RWPE2 (cell line): Measurements from ENCODE around the gene MRPL34.

Experiments used
- ATAC-seq: fragments of 200-7000 bp; cut with Tn5 transposase; 3 replicates; pipeline ENCODE4 v1.9.1; 2021; ENCODE audit warnings: low read depth
- DNase-seq: peaks from one replicate; pipeline ENCODE4 v3.0.0-alpha.2; 2020; ENCODE audit warnings: low spot score
- H3K27ac ChIP-seq: fragments of 450-650 bp; 2 replicates; pipeline ENCODE4 v1.5.1; 2017; ENCODE audit warnings: mild to moderate bottlenecking; ENCODE audit not compliant: poor library complexity, severe bottlenecking
- H3K27me3 ChIP-seq: fragments of 250-450 bp; sonication (Bioruptor Pico); 2 replicates; pipeline ENCODE4 v1.5.1; 2021; ENCODE audit warnings: mild to moderate bottlenecking, moderate library complexity; ENCODE audit not compliant: insufficient read depth, poor library complexity, severe bottlenecking
- H3K36me3 ChIP-seq: fragments of 250-450 bp; sonication (Bioruptor Pico); 2 replicates; pipeline ENCODE4 v1.5.1; 2020; ENCODE audit warnings: low read depth, mild to moderate bottlenecking, moderate library complexity
- H3K4me1 ChIP-seq: fragments of 250-450 bp; sonication (Bioruptor Pico); 2 replicates; pipeline ENCODE4 v1.5.1; 2021; ENCODE audit warnings: mild to moderate bottlenecking, moderate library complexity; ENCODE audit not compliant: insufficient read depth, poor library complexity, severe bottlenecking
- H3K4me3 ChIP-seq: fragments of 250-450 bp; sonication (Bioruptor Pico); 2 replicates; pipeline ENCODE4 v1.5.1; 2021; ENCODE audit warnings: mild to moderate bottlenecking, moderate library complexity; ENCODE audit not compliant: severe bottlenecking
- H3K9me3 ChIP-seq: fragments of 250-450 bp; sonication (Bioruptor Pico); 2 replicates; pipeline ENCODE4 v1.5.1; 2021; ENCODE audit warnings: mild to moderate bottlenecking, moderate library complexity; ENCODE audit not compliant: severe bottlenecking
- TF ChIP-seq, protein P1 (sequence below): fragments of 450-650 bp; IDR thresholded peaks from one replicate; pipeline ENCODE4 v1.5.1; 2017; ENCODE audit warnings: mild to moderate bottlenecking, moderate library complexity; ENCODE audit not compliant: poor library complexity, severe bottlenecking

MRPL34 gene

DNA sequence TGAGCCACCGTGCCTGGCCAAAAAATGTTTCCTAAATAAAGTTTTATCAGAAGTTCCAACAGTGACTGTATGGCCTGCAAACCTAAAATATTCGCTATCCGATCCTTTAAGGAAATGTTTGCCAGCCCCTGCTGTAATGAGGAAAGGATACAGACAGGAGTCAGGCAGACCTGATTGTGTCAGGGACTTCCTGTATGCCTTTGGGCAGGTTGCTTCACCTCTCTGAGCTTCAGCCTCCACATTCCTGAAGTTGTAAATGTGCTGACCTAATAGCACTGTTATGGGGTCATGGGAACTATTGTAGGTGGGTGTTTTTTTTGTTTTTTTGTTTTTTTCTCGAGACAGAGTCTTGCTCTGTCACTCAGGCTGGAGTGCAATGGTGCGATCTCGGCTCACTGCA, 8.7 kb upstream of the MRPL34 start:
- no peak for DNase-seq
- peak; percentile 12; the same call in 1 of the 3 replicates for ATAC-seq
- Histone ChIP-seq H3K4me1 (peaks cover 7% of the 10 kb centered on the region), H3K36me3 (peaks cover 22% of the 10 kb centered on the region), H3K27ac (peak overlapping the region; percentile 57), H3K4me3 (no peak overlapping the region), H3K9me3 (no peaks in the 10 kb centered on the region), H3K27me3 (no peaks in the 10 kb centered on the region)
- TF ChIP-seq, protein P1, sequence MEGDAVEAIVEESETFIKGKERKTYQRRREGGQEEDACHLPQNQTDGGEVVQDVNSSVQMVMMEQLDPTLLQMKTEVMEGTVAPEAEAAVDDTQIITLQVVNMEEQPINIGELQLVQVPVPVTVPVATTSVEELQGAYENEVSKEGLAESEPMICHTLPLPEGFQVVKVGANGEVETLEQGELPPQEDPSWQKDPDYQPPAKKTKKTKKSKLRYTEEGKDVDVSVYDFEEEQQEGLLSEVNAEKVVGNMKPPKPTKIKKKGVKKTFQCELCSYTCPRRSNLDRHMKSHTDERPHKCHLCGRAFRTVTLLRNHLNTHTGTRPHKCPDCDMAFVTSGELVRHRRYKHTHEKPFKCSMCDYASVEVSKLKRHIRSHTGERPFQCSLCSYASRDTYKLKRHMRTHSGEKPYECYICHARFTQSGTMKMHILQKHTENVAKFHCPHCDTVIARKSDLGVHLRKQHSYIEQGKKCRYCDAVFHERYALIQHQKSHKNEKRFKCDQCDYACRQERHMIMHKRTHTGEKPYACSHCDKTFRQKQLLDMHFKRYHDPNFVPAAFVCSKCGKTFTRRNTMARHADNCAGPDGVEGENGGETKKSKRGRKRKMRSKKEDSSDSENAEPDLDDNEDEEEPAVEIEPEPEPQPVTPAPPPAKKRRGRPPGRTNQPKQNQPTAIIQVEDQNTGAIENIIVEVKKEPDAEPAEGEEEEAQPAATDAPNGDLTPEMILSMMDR = no peak

DNA sequence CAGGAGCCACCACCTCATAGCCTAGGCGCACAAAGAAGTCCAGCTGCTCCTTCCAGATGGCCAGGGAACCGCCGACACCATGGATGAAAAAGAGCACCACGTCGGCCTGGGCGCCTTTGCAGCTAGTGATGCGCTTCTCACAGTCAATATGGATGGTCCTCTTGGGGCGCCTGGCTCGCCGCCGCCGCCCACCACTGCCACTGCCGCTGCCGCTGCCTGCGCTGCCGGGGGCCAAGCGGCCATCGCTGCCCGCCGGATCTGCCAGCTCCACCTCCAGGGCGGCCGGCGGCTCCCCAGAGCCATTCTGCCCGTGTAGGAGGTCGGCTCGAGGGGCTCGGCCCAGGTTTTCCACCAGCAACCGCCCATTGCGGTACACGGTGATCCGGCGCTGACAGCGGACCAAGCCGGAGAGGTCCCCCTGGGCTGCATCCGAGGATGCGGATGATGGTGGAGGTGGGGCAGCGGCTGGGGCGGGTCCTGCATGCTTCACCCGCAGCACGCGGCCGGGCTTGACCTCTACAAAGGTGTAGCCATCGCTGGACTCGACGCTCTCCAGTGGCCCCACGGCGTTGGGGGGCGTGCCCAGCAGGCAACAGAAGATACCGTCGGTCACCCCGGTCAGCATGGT, 4.6 kb upstream of the MRPL34 start:
- TF ChIP-seq, protein P1 = no peak
- ATAC-seq (no peak), DNase-seq (no peak)
- H3K9me3 ChIP-seq = no peaks in the 10 kb centered on the region
- H3K4me1 ChIP-seq = peaks cover 6% of the 10 kb centered on the region
- no peaks in the 10 kb centered on the region for H3K27me3 ChIP-seq
- H3K27ac ChIP-seq = no peak overlapping the region
- peaks cover 13% of the 10 kb centered on the region for H3K36me3 ChIP-seq
- H3K4me3 ChIP-seq = no peak overlapping the region

DNA sequence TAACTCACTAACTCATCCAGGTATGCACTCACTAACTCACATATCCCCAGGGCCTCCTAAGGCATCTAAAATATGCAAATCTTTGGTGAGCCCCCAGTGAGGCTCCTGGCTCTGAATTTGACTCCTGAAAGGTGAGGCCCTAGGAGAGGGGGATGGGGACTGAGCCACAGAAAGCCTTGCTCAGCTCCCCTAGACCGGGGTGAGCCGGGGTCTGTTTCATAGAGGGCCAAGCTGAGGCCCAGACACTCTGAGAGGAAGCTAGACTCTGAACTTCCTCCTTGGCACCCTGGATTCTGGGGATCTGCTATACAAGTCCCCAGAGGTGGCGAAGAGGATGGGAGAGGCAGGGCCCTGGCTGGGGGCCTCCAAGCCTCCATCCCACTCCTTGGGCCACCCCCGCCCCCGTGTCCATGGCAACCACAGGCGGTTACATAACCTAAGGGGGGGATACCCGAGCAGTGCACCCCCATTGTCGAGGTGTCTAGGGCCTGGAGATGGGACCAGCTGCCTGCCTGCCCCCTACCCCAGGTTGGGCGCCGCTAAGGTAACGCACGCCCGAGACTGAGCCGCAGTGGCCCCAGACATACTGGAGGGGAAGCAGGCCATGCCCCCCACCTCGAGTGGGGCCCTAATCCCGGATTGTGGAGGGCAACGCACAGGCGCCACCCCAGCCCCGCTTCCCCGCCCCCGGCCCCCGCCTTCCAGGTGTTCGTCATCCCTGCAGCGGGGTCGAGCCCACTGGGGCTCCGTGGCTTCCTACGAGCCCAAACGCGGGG, 3.1 kb upstream of the MRPL34 start:
- ATAC-seq (no peak), DNase-seq (no peak)
- H3K36me3 ChIP-seq = peaks cover 16% of the 10 kb centered on the region
- peaks cover 3% of the 10 kb centered on the region for H3K4me1 ChIP-seq
- H3K27ac ChIP-seq = peak overlapping the region; percentile 73
- no peaks in the 10 kb centered on the region for H3K9me3 ChIP-seq
- H3K4me3 ChIP-seq = peak overlapping the region; percentile 62
- no peaks in the 10 kb centered on the region for H3K27me3 ChIP-seq
- TF ChIP-seq, protein P1 = no peak

DNA sequence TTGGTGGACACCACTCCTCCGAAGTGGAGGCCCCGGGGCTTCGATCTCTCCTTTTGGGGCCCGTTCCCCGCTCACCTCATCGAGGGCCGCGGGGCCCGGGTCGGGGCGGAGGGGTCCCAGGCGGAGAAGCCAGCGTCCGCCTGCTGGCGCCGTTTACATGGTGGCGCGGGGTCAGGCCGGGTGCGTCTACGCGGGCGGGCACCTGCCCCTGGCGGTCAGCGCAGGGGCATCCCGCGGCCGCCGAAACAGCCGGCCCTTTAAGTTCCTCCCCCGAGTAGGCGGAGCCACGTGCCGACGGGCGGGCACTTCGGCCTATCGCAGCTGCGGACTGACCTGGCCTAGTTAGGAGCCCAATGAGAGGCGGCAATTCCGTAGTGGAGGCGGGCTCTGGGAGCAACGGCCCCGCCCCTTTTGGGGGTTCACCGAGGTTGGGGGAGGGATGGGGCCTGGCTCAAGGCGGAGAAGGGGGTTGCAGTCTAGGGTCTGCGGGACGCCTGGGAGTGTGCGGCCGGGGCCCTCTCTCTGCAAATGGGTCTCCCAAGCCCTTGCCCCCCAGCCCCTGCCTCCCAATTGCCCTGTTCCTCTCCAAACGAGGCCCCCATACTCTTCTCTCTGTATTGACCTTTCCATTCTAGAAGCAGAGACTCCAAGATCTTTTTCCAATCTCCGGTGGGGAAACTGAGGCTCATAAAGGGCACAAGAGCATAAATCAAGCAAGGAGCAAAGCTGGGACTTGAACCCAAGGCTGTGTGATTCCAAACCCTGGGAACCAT, 2.3 kb upstream of the MRPL34 start, which contains the start of gene ABHD8:
TSS of gene ABHD8 (minus strand) at position 259 of the 773 bp plus-strand sequence. CDS start 1,809 bp downstream, outside the sequence.
- Histone ChIP-seq H3K4me1 (peaks cover 3% of the 10 kb centered on the region), H3K9me3 (no peaks in the 10 kb centered on the region), H3K36me3 (peaks cover 9% of the 10 kb centered on the region), H3K27me3 (no peaks in the 10 kb centered on the region), H3K4me3 (peak within 1 kb of the TSS; percentile 62), H3K27ac (peak within 1 kb of the TSS; percentile 73)
- TF ChIP-seq, protein P1 = peak; percentile 55
- peak; percentile 82 for ATAC-seq
- DNase-seq = peak; percentile 93
